Panc1 (cell line): ENCODE data around the gene PSAP. TPM values are rescaled to one million over a fixed set of nuclear protein-coding genes. Genes with fewer than 3 reads are reported as not detected.

Experiments
- ATAC-seq: fragments of 200-7000 bp; cut with Tn5 transposase; 2 replicates; pipeline ENCODE4 v1.9.1; 2020; ENCODE audit warnings: mild to moderate bottlenecking, moderate library complexity
- BruUV-seq: library from RNA; stranded (reverse); fragments of 400-500 nt; replicated peaks from 2 replicates; lab custom pipeline; 2021; lab: Mats Ljungman, UMichigan
- CTCF ChIA-PET: fragments of 300-600 bp; sonication (Branson Sonifier 250); formaldehyde crosslinking; loops from one replicate; lab custom pipeline; 2022; ENCODE audit warnings: antibody characterized with exemption; lab: Charles Lee
- POLR2A ChIA-PET: fragments of 300-600 bp; sonication (Branson Sonifier 250); formaldehyde crosslinking; loops from one replicate; lab custom pipeline; 2022; ENCODE audit warnings: antibody characterized with exemption; lab: Charles Lee
- DNase-seq: peaks from one replicate; pipeline ENCODE4 v3.0.0-alpha.2; 2010; ENCODE audit warnings: low read depth, low spot score
- H3K27ac ChIP-seq: 2 replicates; pipeline ENCODE4 v1.5.1; 2011; ENCODE audit warnings: mild to moderate bottlenecking, low read length, inconsistent platforms
- H3K27me3 ChIP-seq: fragments of 200-500 bp; sonication (Bioruptor generic); 2 replicates; pipeline ENCODE4 v1.6.0; 2014; ENCODE audit warnings: low read length, inconsistent platforms; ENCODE audit not compliant: control insufficient read depth, insufficient read depth
- H3K36me3 ChIP-seq: fragments of 200-500 bp; sonication (Bioruptor generic); 2 replicates; pipeline ENCODE4 v1.5.1; 2014; ENCODE audit warnings: inconsistent platforms, mild to moderate bottlenecking, low read length, moderate library complexity; ENCODE audit not compliant: control insufficient read depth, insufficient read depth
- H3K4me1 ChIP-seq: 2 replicates; pipeline ENCODE4 v1.5.1; 2011; ENCODE audit warnings: inconsistent platforms, mild to moderate bottlenecking, low read length, moderate library complexity; ENCODE audit not compliant: control insufficient read depth, insufficient read depth
- H3K4me3 ChIP-seq, 2 experiments: 2 replicates each; pipeline ENCODE4 v1.5.1; 2011 to 2012; ENCODE audit warnings: low read depth in 2 of 2, low read length in 2 of 2, mild to moderate bottlenecking in 2 of 2, inconsistent platforms in 1 of 2, moderate library complexity in 1 of 2
- H3K9me3 ChIP-seq: fragments of 200-500 bp; sonication (Bioruptor generic); 2 replicates; pipeline ENCODE4 v1.5.1; 2014; ENCODE audit warnings: low read depth, mild to moderate bottlenecking, inconsistent platforms, low read length, moderate library complexity; ENCODE audit not compliant: control insufficient read depth, insufficient read depth
- POLR2AphosphoS5 ChIP-seq: IDR thresholded peaks from 2 replicates; pipeline ENCODE4 v1.6.1; 2012; ENCODE audit warnings: mild to moderate bottlenecking, low read depth, low read length, moderate library complexity
- REST ChIP-seq, 2 experiments: IDR thresholded peaks; 2 replicates each; pipeline ENCODE4 v1.6.1; 2011 to 2012; ENCODE audit warnings: low read depth in 2 of 2, control low read depth in 1 of 2, low read length in 1 of 2, mild to moderate bottlenecking in 1 of 2, moderate library complexity in 1 of 2; ENCODE audit not compliant: insufficient read depth in 1 of 2
- SIN3A ChIP-seq: IDR thresholded peaks from 2 replicates; pipeline ENCODE4 v1.6.1; 2012; ENCODE audit warnings: low read depth, mild to moderate bottlenecking, low read length, moderate library complexity, borderline replicate concordance; ENCODE audit not compliant: insufficient read depth
- TCF7L2 ChIP-seq: IDR thresholded peaks from 2 replicates; pipeline ENCODE4 v1.6.1; 2011; ENCODE audit warnings: mild to moderate bottlenecking, low read depth, low read length, inconsistent platforms
- in situ Hi-C: cut with HindIII; loops from 2 replicates; pipeline ENCODE4 v1.10.0; 2016; ENCODE audit warnings: low sequenced_read_pairs, low pct_unique_long_range_greater_than_20kb
- intact Hi-C: fragments of 100-400 bp; cut with micrococcal nuclease; formaldehyde crosslinking; loops from one replicate; pipeline ENCODE4 v1.10.0; 2022; ENCODE audit not compliant: unreplicated experiment
- total RNA-seq: library from RNA; stranded (reverse); gene quantifications from one replicate; pipeline ENCODE4 v1.2.1, GENCODE V29; 2021; ENCODE audit not compliant: unreplicated experiment
- TF ChIP-seq, protein P1 (sequence below): fragments of 450-650 bp; IDR thresholded peaks from 2 replicates; pipeline ENCODE4 v1.5.1; 2017; ENCODE audit warnings: mild to moderate bottlenecking

PSAP gene
- total RNA-seq, 1 experiment from 2014 or later, result 3,649 TPM

- ChIA-PET POLR2A (interaction anchor here (0.6 kb wide), 1 partner anchor 22 kb away, joined by 7 read pairs; no protein-coding TSS in a partner anchor), CTCF (no interaction called here)
- DNase-seq, result no peak
- Histone ChIP-seq H3K4me1 (peaks cover 14% of the 10 kb centered on the region), H3K27me3 (no peaks in the 10 kb centered on the region), H3K27ac (no peak overlapping the region), H3K36me3 (peaks cover 81% of the 10 kb centered on the region), H3K4me3 (no peak overlapping the region), H3K9me3 (no peaks in the 10 kb centered on the region)
- in situ Hi-C loops (no loop called here), intact Hi-C loops (no loop called here)
- TF ChIP-seq TCF7L2, result no peak
- TF ChIP-seq POLR2AphosphoS5, result no peak
- TF ChIP-seq REST (IDR thresholded peaks at IDR 0.05; ENCODE audit: insufficient read depth in 1 of 2, low read depth in 2 of 2, low read length in 1 of 2), result no peak
- TF ChIP-seq, protein P1, sequence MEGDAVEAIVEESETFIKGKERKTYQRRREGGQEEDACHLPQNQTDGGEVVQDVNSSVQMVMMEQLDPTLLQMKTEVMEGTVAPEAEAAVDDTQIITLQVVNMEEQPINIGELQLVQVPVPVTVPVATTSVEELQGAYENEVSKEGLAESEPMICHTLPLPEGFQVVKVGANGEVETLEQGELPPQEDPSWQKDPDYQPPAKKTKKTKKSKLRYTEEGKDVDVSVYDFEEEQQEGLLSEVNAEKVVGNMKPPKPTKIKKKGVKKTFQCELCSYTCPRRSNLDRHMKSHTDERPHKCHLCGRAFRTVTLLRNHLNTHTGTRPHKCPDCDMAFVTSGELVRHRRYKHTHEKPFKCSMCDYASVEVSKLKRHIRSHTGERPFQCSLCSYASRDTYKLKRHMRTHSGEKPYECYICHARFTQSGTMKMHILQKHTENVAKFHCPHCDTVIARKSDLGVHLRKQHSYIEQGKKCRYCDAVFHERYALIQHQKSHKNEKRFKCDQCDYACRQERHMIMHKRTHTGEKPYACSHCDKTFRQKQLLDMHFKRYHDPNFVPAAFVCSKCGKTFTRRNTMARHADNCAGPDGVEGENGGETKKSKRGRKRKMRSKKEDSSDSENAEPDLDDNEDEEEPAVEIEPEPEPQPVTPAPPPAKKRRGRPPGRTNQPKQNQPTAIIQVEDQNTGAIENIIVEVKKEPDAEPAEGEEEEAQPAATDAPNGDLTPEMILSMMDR, result no peak
- TF ChIP-seq SIN3A, result no peak
- no peak for ATAC-seq
- BruUV-seq, result no TSS peak
Measured at GRCh38 chr10:71820966-71821365, 30.1 kb downstream of the PSAP start.

DNA sequence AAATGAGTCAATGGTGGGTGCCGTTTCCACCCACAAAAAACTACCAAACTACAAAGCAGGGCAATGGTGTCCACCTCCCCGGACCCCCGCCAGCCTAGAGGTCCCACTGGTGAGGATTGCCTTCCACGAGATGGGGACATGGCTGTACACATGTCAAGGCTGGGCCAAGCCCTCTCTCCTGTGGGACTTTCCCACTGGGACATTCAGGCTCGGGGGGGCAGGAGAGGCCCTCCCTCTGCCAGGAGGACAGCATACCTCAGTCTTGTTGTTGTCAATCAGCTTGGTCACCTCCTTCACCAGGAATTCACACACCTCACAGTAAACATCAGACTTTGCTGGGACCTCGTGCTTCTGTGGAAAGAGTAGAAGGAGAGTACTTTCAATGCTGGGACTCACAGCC, 31.1 kb downstream of the PSAP start:
- Histone ChIP-seq H3K4me1 (peaks cover 23% of the 10 kb centered on the region), H3K9me3 (no peaks in the 10 kb centered on the region), H3K27me3 (no peaks in the 10 kb centered on the region), H3K4me3 (no peak overlapping the region), H3K36me3 (peaks cover 80% of the 10 kb centered on the region), H3K27ac (no peak overlapping the region)
- no peak for TF ChIP-seq REST (IDR thresholded peaks at IDR 0.05; ENCODE audit: insufficient read depth in 1 of 2, low read depth in 2 of 2, low read length in 1 of 2)
- TF ChIP-seq, protein P1, result no peak
- no peak for TF ChIP-seq POLR2AphosphoS5
- TF ChIP-seq SIN3A, result no peak
- no peak for TF ChIP-seq TCF7L2
- ChIA-PET POLR2A (no interaction called here), CTCF (no interaction called here)
- BruUV-seq, result no TSS peak
- intact Hi-C loops, result loop anchor here (5.0 to 10.0 kb wide), 3 partner anchors 115 to 505 kb away; partner anchors contain the start of gene SLC29A3
- in situ Hi-C loops, result no loop called here
- ATAC-seq (no peak), DNase-seq (no peak)
